H1 (cell line): Measurements from ENCODE around the gene TBC1D10A. TPM values are rescaled to one million over a fixed set of nuclear protein-coding genes. Genes with fewer than 3 reads are reported as not detected.

Experiments
- CTCF ChIA-PET: fragments of 300-600 bp; sonication (Branson Sonifier 250); formaldehyde crosslinking; loops from one replicate; lab custom pipeline; 2021; ENCODE audit not compliant: partially characterized antibody; lab: Charles Lee
- POLR2A ChIA-PET: fragments of 300-600 bp; sonication (Branson Sonifier 250); formaldehyde crosslinking; loops from one replicate; lab custom pipeline; 2021; ENCODE audit warnings: inconsistent platforms; ENCODE audit not compliant: partially characterized antibody; lab: Charles Lee
- DNase-seq, 2 experiments: peaks; one replicate each; pipeline versions ENCODE4 v3.0.0 to v3.0.0-alpha.2; 2010 to 2022; ENCODE audit warnings: low spot score in 2 of 2, low read depth in 1 of 2, mixed read lengths in 1 of 2
- FAIRE-seq: peaks from 2 replicates; lab custom pipeline; 2011; peaks lifted over from hg19 to GRCh38; lab: Jason Lieb, UNC
- H2AFZ ChIP-seq: 2 replicates; pipeline ENCODE4 v1.8.1; 2012; ENCODE audit warnings: low read length, inconsistent platforms
- H2AK5ac ChIP-seq: 2 replicates; pipeline ENCODE4 v1.6.1; 2013; ENCODE audit warnings: low read depth, low read length
- H2BK120ac ChIP-seq: replicated peaks from 2 replicates; pipeline ENCODE3; 2013; ENCODE audit warnings: low read depth, low read length, inconsistent platforms
- H2BK12ac ChIP-seq: 2 replicates; pipeline ENCODE4 v1.6.1; 2013; ENCODE audit warnings: low read depth, low read length
- H2BK15ac ChIP-seq: 2 replicates; pipeline ENCODE4 v1.6.1; 2013; ENCODE audit warnings: low read length
- H2BK20ac ChIP-seq: 2 replicates; pipeline ENCODE4 v1.6.1; 2013; ENCODE audit warnings: low read length
- H2BK5ac ChIP-seq: 2 replicates; pipeline ENCODE4 v1.6.1; 2013; ENCODE audit warnings: low read depth, low read length
- H3K14ac ChIP-seq: 2 replicates; pipeline ENCODE4 v1.6.1; 2013; ENCODE audit warnings: inconsistent platforms; ENCODE audit not compliant: insufficient read length
- H3K18ac ChIP-seq: 2 replicates; pipeline ENCODE4 v1.6.1; 2013; ENCODE audit warnings: low read length; ENCODE audit errors: extremely low read depth
- H3K23ac ChIP-seq: 2 replicates; pipeline ENCODE4 v1.6.1; 2013; ENCODE audit warnings: inconsistent platforms; ENCODE audit not compliant: insufficient read length
- H3K23me2 ChIP-seq: 2 replicates; pipeline ENCODE4 v1.6.1; 2013; ENCODE audit warnings: low read depth, low read length
- H3K27ac ChIP-seq: 2 replicates; pipeline ENCODE4 v1.6.1; 2011; ENCODE audit warnings: low read depth, low read length, inconsistent platforms
- H3K27me3 ChIP-seq, 4 experiments: replicated peaks in 1 of 4; 1 replicate in 1 of 4; 2 replicates in 3 of 4; pipeline versions ENCODE4 v1.6.1 to v1.8.1; 2011 to 2013; ENCODE audit warnings: low read length in 3 of 4, mild to moderate bottlenecking in 3 of 4, inconsistent platforms in 2 of 4, mixed read lengths in 2 of 4, moderate library complexity in 1 of 4; ENCODE audit not compliant: control insufficient read depth in 3 of 4, insufficient read depth in 3 of 4; ENCODE audit errors: extremely low read depth in 1 of 4
- H3K36me3 ChIP-seq, 4 experiments: 2 replicates each; pipeline versions ENCODE4 v1.6.1 to v1.8.1; 2011 to 2013; ENCODE audit warnings: mild to moderate bottlenecking in 4 of 4, low read length in 3 of 4, moderate library complexity in 2 of 4, control low read depth in 1 of 4, inconsistent platforms in 1 of 4; ENCODE audit not compliant: insufficient read depth in 4 of 4, control insufficient read depth in 2 of 4
- H3K4ac ChIP-seq: replicated peaks from 2 replicates; pipeline ENCODE3; 2013; ENCODE audit warnings: low read length, low read depth, mixed read lengths, inconsistent platforms; ENCODE audit not compliant: insufficient read length
- H3K4me1 ChIP-seq, 4 experiments: replicated peaks in 1 of 4; 1 replicate in 1 of 4; 2 replicates in 3 of 4; pipeline versions ENCODE4 v1.6.1 to v1.8.1; 2011 to 2013; ENCODE audit warnings: low read length in 3 of 4, inconsistent platforms in 2 of 4, mixed read lengths in 1 of 4; ENCODE audit not compliant: insufficient read depth in 4 of 4, control insufficient read depth in 3 of 4
- H3K4me2 ChIP-seq, 2 experiments: 2 replicates each; pipeline versions ENCODE4 v1.6.1 to v1.8.1; 2011 to 2013; ENCODE audit warnings: low read depth in 2 of 2, low read length in 2 of 2, control low read depth in 1 of 2, inconsistent platforms in 1 of 2, mild to moderate bottlenecking in 1 of 2; ENCODE audit not compliant: insufficient read depth in 1 of 2
- H3K4me3 ChIP-seq, 4 experiments: fragments of 200-600, 300-600 bp in 1 of 4; sonication (generic), shearing (Covaris generic), sonication (Bioruptor Twin) in 1 of 4; 2 replicates each; pipeline versions ENCODE4 v1.5.1 to v1.8.1; 2011 to 2016; ENCODE audit warnings: low read length in 4 of 4, low read depth in 3 of 4, control low read depth in 2 of 4, inconsistent platforms in 2 of 4, mild to moderate bottlenecking in 2 of 4, mixed read lengths in 1 of 4, moderate library complexity in 1 of 4; ENCODE audit not compliant: insufficient read depth in 2 of 4; ENCODE audit errors: extremely low read depth in 1 of 4
- H3K56ac ChIP-seq: replicated peaks from 2 replicates; pipeline ENCODE3; 2013; ENCODE audit warnings: low read depth, mild to moderate bottlenecking, mixed read lengths, low read length, inconsistent platforms; ENCODE audit not compliant: insufficient read length
- H3K79me1 ChIP-seq: 2 replicates; pipeline ENCODE4 v1.6.1; 2013; ENCODE audit warnings: low read depth, low read length, control low read depth
- H3K79me2 ChIP-seq, 2 experiments: 2 replicates each; pipeline versions ENCODE4 v1.6.1 to v1.8.1; 2012 to 2013; ENCODE audit warnings: low read length in 2 of 2, mild to moderate bottlenecking in 2 of 2, inconsistent platforms in 1 of 2; ENCODE audit not compliant: insufficient read depth in 2 of 2, control insufficient read depth in 1 of 2
- H3K9ac ChIP-seq, 4 experiments: replicated peaks in 1 of 4; 1 replicate in 1 of 4; 2 replicates in 3 of 4; pipeline versions ENCODE4 v1.6.1 to v1.8.1; 2011 to 2013; ENCODE audit warnings: low read depth in 3 of 4, low read length in 3 of 4, control low read depth in 2 of 4, mild to moderate bottlenecking in 2 of 4, moderate library complexity in 2 of 4, inconsistent platforms in 1 of 4; ENCODE audit errors: extremely low read depth in 1 of 4
- H3K9me3 ChIP-seq, 2 experiments: 2 replicates each; pipeline versions ENCODE4 v1.6.1 to v1.8.1; 2012 to 2013; ENCODE audit warnings: mild to moderate bottlenecking in 2 of 2, moderate library complexity in 2 of 2, control low read depth in 1 of 2, inconsistent platforms in 1 of 2, low read depth in 1 of 2, low read length in 1 of 2, mixed read lengths in 1 of 2; ENCODE audit not compliant: insufficient read depth in 2 of 2
- H4K20me1 ChIP-seq, 2 experiments: replicated peaks in 1 of 2; 2 replicates each; pipeline versions ENCODE3 to v1.8.1; 2011 to 2013; ENCODE audit warnings: inconsistent platforms in 2 of 2, low read length in 2 of 2, mild to moderate bottlenecking in 1 of 2; ENCODE audit not compliant: insufficient read depth in 2 of 2, control insufficient read depth in 1 of 2
- H4K5ac ChIP-seq: 2 replicates; pipeline ENCODE4 v1.6.1; 2013; ENCODE audit warnings: low read length, low read depth, mixed read lengths, inconsistent platforms; ENCODE audit not compliant: insufficient read length
- H4K8ac ChIP-seq: 2 replicates; pipeline ENCODE4 v1.8.0; 2013; ENCODE audit warnings: mild to moderate bottlenecking, moderate library complexity, low read length, inconsistent platforms; ENCODE audit not compliant: insufficient read depth; ENCODE audit errors: extremely low read depth
- H4K91ac ChIP-seq: replicated peaks from 2 replicates; pipeline ENCODE3; 2013; ENCODE audit warnings: low read length, mixed read lengths, inconsistent platforms; ENCODE audit not compliant: insufficient read length
- ASH2L ChIP-seq: fragments of 200-600, 300-600 bp; sonication (generic); IDR thresholded peaks from one replicate; pipeline ENCODE4 v1.7.1; 2017; ENCODE audit warnings: low read length
- ATF3 ChIP-seq: IDR thresholded peaks from 2 replicates; pipeline ENCODE4 v1.6.1; 2011; ENCODE audit warnings: low read depth, mild to moderate bottlenecking, low read length; ENCODE audit not compliant: insufficient read depth
- BCL11A ChIP-seq, 2 experiments: IDR thresholded peaks; one replicate each; pipeline ENCODE4 v1.6.1; 2011; ENCODE audit warnings: low read depth in 2 of 2, low read length in 2 of 2, mild to moderate bottlenecking in 2 of 2
- POU5F1 ChIP-seq: IDR thresholded peaks from 2 replicates; pipeline ENCODE4 v1.6.1; 2011; ENCODE audit warnings: low read depth, mild to moderate bottlenecking, low read length, moderate library complexity
- RNF2 ChIP-seq: fragments of 200-900, 300-1000 bp; sonication (generic); IDR thresholded peaks from 2 replicates; pipeline ENCODE4 v1.7.1; 2016; ENCODE audit warnings: borderline replicate concordance, low read depth, mild to moderate bottlenecking, antibody characterized with exemption, low read length; ENCODE audit not compliant: poor library complexity, severe bottlenecking; ENCODE audit errors: missing control alignments
- SP1 ChIP-seq: IDR thresholded peaks from 2 replicates; pipeline ENCODE4 v1.6.1; 2011; ENCODE audit warnings: low read depth, low read length
- TEAD4 ChIP-seq: IDR thresholded peaks from 2 replicates; pipeline ENCODE4 v1.6.1; 2012; ENCODE audit warnings: low read depth, low read length, inconsistent platforms, mixed read lengths
- ZNF274 ChIP-seq: IDR thresholded peaks from 2 replicates; pipeline ENCODE4 v1.7.0; 2012; ENCODE audit warnings: low read length, borderline replicate concordance; ENCODE audit errors: extremely low read depth
- WGBS, 2 experiments: shearing (Covaris generic) in 1 of 2; methylation state at CpG; one replicate each; pipeline versions ENCODE4 v1.1.6 to v1.1.7; 2013 to 2015; ENCODE audit warnings: low lambda C conversion rate in 2 of 2, mixed read lengths in 2 of 2, inconsistent platforms in 1 of 2, low coverage in 1 of 2, missing lambda C conversion rate in 1 of 2; ENCODE audit not compliant: insufficient replicate concordance in 2 of 2, insufficient coverage in 1 of 2, insufficient read length in 1 of 2; ENCODE audit errors: extremely low coverage in 1 of 2, missing lambda C conversion rate in 1 of 2; 5-methylcytosine and 5-hydroxymethylcytosine counted together
- polyA plus RNA-seq, 7 experiments: library from polyadenylated mRNA; depleted of rRNA in 3 of 7; stranded (reverse) in 5 of 7; unstranded in 2 of 7; fragments of >200 nt in 5 of 7; fragments of 200-250 nt in 2 of 7; gene quantifications; 1 replicate in 5 of 7; 2 replicates in 1 of 7; 4 replicates in 1 of 7; pipeline versions ENCODE4 v1.2.1 to v1.2.3, GENCODE V29; 2011 to 2013; ENCODE audit warnings: missing spikeins in 2 of 7, mixed read lengths in 2 of 7
- total RNA-seq: library from RNA; stranded (reverse); fragmentation: NEBNext Ultra II Directional; extraction: Animal tissue kit (Norgen Biotek cat#: 25700); gene quantifications from 2 replicates; pipeline ENCODE4 v1.2.1, GENCODE V29; 2021

TBC1D10A gene
- total and polyA plus RNA-seq, 2 of the 8 experiments (the other 6 are each of a cell fraction or from before 2014, with no cell fraction given) = 5.4 to 7.0 TPM

- no peak within 1 kb of the TSS for H3K4me2 ChIP-seq
- H4K5ac ChIP-seq = no peak within 1 kb of the TSS
- H3K14ac ChIP-seq = no peak within 1 kb of the TSS
- WGBS, 2 experiments = 83% methylated on average over 24 of the region's 35 CpGs; no CpG with 5 or more reads in 1 of the 2 experiments
- H3K79me2 ChIP-seq = no peaks in the 10 kb centered on the region
- no peak within 1 kb of the TSS for H2BK15ac ChIP-seq
- POLR2A ChIA-PET = no interaction called here
- H3K56ac ChIP-seq = no peak within 1 kb of the TSS
- peaks cover 0 to 2% (median under 1%) of the 10 kb centered on the region in 4 experiments; a peak in 1 of 7 replicates for H3K4me1 ChIP-seq
- H2BK5ac ChIP-seq = no peak within 1 kb of the TSS
- no peaks in the 10 kb centered on the region; a peak in 2 of 7 replicates for H3K27me3 ChIP-seq
- H4K8ac ChIP-seq = peak within 1 kb of the TSS; percentile 29; the same call in 1 of the 2 replicates
- FAIRE-seq = no peak
- TF ChIP-seq RNF2 (no peak), TEAD4 (no peak), POU5F1 (no peak), ATF3 (no peak), SP1 (no peak), ZNF274 (no peak), ASH2L (no peak), BCL11A (IDR thresholded peaks at IDR 0.05; ENCODE audit: low read depth in 2 of 2, low read length in 2 of 2) (no peak)
- DNase-seq = no peak
- no peak within 1 kb of the TSS for H2AFZ ChIP-seq
- no peak within 1 kb of the TSS for H3K4ac ChIP-seq
- no peaks in the 10 kb centered on the region for H3K23me2 ChIP-seq
- H3K36me3 ChIP-seq = no peaks in the 10 kb centered on the region
- H2BK12ac ChIP-seq = peak within 1 kb of the TSS; percentile 50; the same call in 1 of the 2 replicates
- no peaks in the 10 kb centered on the region for H4K20me1 ChIP-seq
- no peak within 1 kb of the TSS for H4K91ac ChIP-seq
- no peak within 1 kb of the TSS for H3K23ac ChIP-seq
- no peak within 1 kb of the TSS for H2AK5ac ChIP-seq
- H2BK120ac ChIP-seq = no peak within 1 kb of the TSS
- H3K18ac ChIP-seq = no peak within 1 kb of the TSS; the same call in 1 of the 2 replicates
- H3K4me3 ChIP-seq = no peak within 1 kb of the TSS
- no peak within 1 kb of the TSS for H3K27ac ChIP-seq
- no peaks in the 10 kb centered on the region for H3K79me1 ChIP-seq
- no peak within 1 kb of the TSS; a peak in 1 of 7 replicates for H3K9ac ChIP-seq
- H3K9me3 ChIP-seq = no peaks in the 10 kb centered on the region
- H2BK20ac ChIP-seq = no peak within 1 kb of the TSS
- CTCF ChIA-PET = interaction anchor here (1.6 to 2.6 kb wide), 2 partner anchors 21 to 57 kb away, joined by 4 to 12 read pairs; no protein-coding TSS in a partner anchor
Observed at GRCh38 chr22:30266445-30267381, 60.0 kb downstream of the TBC1D10A start, which contains the start of gene OSM. Gene OSM (minus strand): TSS chr22:30266851. CDS start chr22:30266799, 52 bp downstream.
